Kasumi-1 (cell line): ENCODE results near the gene COG5.
A peak's percentile ranks its signal among the peaks of the same experiment; 100 is the strongest.

Experiments
- DNase-seq, 2 experiments: peaks; one replicate each; lab custom pipeline; 2025; lab: John Stamatoyannopoulos, UW

The COG5 gene

GRCh38 chr7:107463139-107464078 lies 100.3 kb downstream of the COG5 start:
- peak; percentile 52 to 73 for DNase-seq

DNA sequence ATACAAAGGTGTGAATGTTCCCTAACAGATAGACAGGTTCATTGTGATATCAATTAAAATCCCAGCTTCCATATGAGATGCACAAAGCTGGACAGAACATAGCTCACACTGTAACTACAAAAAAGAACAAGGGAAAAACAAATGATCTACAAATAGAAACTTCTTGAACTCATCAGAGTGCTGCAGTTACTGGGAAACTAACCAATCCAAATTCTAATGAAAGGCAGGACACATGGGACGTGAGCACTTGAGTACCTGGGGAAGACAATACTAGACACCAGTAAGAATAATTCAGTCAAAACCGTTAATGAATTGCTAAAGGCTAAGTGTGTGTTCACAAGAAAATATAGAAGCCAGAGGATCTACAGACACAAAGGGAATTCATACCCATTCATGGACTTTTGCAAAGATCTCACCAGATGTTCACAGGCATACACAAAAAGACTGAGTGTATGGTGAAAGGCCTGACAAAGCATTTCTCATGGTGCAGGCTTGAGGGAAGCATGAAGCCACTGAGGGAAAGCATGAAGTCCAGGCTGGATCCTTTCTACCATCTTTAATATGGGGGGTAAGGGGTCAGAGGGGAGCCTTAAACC lies 101.7 kb downstream of the COG5 start:
- no peak for DNase-seq

- no peak for DNase-seq
These were observed 110.3 kb downstream of the COG5 start for GRCh38 chr7:107453388-107453787.

DNA sequence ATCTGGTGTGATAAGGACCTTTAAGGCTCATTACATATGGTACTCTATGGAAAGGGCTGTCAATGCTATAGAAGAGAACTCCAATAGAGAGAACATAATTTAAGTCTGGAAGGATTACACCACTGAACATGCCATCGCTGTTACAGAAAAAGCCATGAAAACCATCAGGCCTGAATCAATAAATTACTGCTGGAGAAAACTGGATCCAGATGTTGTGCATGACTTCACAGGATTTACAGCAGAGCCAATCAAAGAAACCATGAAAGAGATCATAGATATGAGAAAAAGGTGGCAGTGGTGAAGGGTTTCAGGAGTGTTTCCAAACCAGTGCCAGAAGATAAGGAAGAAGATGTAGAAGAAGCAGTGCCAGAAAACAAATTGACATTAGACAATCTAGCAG lies 112.8 kb downstream of the COG5 start:
- DNase-seq: no peak

DNA sequence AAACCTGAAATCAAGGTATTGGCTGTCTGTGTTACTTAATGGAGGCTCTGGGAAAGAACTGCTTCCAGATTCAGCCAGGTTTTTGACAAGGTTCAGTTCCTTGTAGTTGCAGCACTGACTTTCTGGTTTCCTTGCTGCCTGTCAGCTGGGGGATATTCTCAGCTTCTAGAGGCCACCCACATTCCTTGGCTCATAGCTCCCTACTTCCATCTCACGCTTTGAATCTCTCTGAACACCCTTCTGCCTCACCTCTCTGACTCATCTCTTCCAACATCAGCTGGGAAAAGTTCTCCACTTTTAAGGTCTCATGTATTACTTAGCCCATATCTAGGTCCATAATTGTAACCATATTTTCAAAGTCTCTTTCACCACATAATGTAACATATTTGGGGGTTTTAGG lies 116.7 kb downstream of the COG5 start:
- no peak for DNase-seq

DNA sequence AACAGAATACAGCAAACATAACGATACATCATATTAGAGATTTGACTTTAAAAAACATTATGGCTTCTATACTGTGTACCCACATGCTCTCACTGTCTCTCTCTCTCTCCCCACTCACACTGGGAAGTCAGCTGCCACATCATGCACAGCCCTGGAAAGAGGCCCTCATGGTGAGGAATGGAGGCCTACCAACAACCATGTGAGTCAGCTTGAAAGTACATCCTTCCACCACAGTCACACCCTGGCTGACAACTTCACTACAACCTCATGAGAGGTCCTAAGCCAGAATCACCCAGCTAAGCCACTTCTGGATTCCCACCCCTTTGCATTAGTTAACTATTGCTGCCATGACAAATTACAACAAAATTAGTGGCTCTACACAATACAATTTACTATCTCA lies 117.2 kb downstream of the COG5 start:
- DNase-seq: no peak

DNA sequence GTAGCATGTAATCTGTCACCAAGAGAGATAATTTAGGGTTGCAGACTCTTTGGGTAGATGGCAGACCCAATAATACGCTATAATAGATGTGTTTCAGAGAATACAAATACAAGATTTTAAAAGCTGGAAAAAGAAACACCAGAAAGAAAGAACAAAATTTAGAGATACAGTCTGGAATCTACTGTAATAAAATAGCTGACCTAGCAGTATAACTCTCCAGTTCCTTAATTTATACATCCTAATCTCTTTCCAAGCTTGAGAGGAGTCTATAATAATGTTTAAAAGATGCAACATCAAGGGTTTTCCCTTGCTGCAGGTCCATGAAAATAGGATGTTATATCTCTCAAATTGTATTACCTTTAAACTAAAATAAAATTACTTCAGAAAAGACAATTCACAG lies 121.0 kb downstream of the COG5 start:
- DNase-seq: no peak

GRCh38 chr7:107441581-107442422 lies 121.9 kb downstream of the COG5 start:
- DNase-seq: no peak

GRCh38 chr7:107439025-107439424 lies 124.7 kb downstream of the COG5 start:
- DNase-seq: no peak

- DNase-seq: no peak
These were observed 128.0 kb downstream of the COG5 start for GRCh38 chr7:107435749-107436148.

DNA sequence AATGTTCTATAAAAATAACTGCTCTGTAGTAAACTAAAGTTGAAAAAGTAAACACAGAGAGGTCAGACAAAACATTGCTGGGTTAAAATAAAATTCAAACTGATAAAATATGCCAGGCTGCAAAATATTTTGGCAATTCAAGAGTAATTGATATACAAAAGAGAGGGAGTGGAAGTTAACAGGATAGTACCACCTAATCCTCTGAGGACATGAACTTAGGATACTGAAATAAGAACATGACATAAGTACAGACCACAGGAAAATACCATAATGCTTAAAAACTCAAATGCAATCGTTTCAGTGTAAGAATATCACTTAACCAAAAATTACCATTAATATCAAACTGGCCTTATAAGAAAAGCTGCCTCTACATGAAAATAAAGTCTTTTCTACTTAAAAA lies 131.5 kb downstream of the COG5 start:
- no peak for DNase-seq

DNA sequence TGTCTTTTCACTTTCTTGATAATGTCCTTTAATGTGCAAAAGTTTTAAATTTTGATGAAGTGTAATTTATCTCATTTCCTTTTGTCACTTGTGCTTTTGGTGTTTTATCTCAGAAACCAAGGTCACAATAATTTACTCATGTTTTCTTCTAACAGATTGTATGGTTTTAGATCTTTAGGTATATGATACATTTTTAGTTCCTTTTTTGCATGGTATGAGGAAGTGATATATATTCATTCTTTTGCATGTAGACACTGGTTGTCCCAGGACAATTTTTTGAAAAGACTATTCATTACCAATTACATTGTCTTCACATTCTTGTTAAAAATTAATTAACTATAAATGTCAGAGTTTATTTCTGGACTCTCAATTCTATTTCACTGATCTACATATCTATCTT lies 133.7 kb downstream of the COG5 start:
- DNase-seq: peak in 1 of 2 experiments; percentile 10

GRCh38 chr7:107428642-107429041 lies 135.1 kb downstream of the COG5 start:
- no peak for DNase-seq

DNA sequence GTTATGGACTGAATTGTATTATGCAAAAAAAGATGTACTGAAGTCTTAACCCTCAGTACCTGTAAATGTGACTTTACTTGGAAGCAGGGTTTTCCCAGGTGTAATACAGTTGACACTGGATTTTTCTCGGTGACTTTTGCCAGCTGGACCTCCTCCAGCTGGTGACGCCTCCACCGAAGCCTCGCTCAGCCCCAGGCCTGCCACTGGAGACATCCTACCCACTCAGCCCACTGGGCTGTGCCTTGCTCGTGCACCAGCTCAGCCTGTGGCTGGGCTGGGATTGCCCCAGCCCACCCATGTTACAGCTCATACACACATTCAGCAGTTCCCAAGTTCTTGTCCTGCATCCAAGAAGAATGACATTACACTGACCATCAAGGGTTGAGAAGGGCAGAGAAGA lies 136.3 kb downstream of the COG5 start:
- DNase-seq: no peak

GRCh38 chr7:107414198-107414597 lies 149.5 kb downstream of the COG5 start:
- no peak for DNase-seq

GRCh38 chr7:107408349-107408748 lies 155.4 kb downstream of the COG5 start:
- no peak for DNase-seq

- DNase-seq: no peak
These were observed 158.2 kb downstream of the COG5 start for GRCh38 chr7:107405559-107405958.

- DNase-seq: no peak
These were observed 158.8 kb downstream of the COG5 start for GRCh38 chr7:107404740-107405537.

DNA sequence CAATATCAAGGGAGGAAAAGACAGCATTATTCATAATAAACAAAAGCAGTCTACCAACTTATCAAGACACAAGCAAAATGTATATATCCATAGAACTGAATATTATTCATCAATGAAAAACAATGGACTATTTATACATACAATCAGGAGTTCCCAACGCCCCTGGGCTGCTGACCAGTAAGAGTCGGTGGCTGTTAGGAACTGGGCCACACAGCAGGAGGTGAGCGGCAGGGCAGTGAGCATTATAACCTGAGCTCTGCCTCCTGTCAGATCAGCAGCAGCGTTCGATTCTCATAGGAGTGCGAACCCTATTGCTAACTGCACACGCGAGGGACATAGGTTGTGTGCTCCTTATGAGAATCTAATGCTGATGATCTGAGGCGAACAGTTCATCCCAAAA lies 165.6 kb downstream of the COG5 start:
- no peak for DNase-seq

DNA sequence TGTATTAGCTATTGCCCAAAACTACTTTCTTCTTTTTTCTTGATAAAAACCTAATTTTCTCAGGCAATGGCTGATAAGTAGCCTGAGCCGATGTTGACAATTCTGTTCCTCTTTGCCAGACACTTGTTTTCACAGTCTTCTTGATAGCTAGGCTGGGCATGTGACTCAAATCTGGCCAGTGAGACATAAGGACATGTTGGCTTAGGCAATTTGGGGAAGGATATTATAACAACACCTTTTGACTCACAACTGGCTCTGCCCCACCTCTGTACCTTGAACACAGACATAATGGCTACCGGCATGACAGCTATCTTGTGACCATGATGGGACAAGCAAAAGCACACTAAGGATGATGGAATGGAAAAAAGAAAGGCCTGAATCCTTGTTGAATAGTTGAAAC lies 166.7 kb downstream of the COG5 start:
- no peak for DNase-seq

- DNase-seq: no peak
These were observed 167.6 kb downstream of the COG5 start for GRCh38 chr7:107396081-107396480.

GRCh38 chr7:107394831-107395230 lies 168.9 kb downstream of the COG5 start:
- DNase-seq: no peak
